MCF 10A (cell line): Measurements from ENCODE around the gene INS. TPM values are rescaled to one million over a fixed set of nuclear protein-coding genes. Genes with fewer than 3 reads are reported as not detected.

Source experiments
- BruUV-seq: library from RNA; stranded (reverse); fragments of 400-500 nt; replicated peaks from 2 replicates; lab custom pipeline; 2021; lab: Mats Ljungman, UMichigan
- CTCF ChIA-PET: fragments of 300-600 bp; sonication (Branson Sonifier 250); formaldehyde crosslinking; extraction: SDS; loops from one replicate; lab custom pipeline; 2021; ENCODE audit warnings: antibody characterized with exemption, inconsistent platforms; lab: Yijun Ruan, JAX
- POLR2A ChIA-PET: fragments of 300-600, 350-650 bp; sonication (Branson Sonifier 250); formaldehyde crosslinking; extraction: SDS; loops from one replicate; lab custom pipeline; 2020; ENCODE audit warnings: antibody characterized with exemption, inconsistent platforms; lab: Yijun Ruan, JAX
- DNase-seq: peaks from one replicate; pipeline ENCODE4 v3.0.0-alpha.2; 2018; ENCODE audit not compliant: unreplicated experiment
- H3K27ac Mint-ChIP-seq: one replicate; pipeline ENCODE4 v1.8.0; 2022; ENCODE audit warnings: mild to moderate bottlenecking, low read depth, mixed read lengths; ENCODE audit not compliant: unreplicated experiment
- H3K27me3 Mint-ChIP-seq: one replicate; pipeline ENCODE4 v1.8.0; 2022; ENCODE audit warnings: mixed read lengths; ENCODE audit not compliant: insufficient read depth, unreplicated experiment
- H3K36me3 Mint-ChIP-seq: one replicate; pipeline ENCODE4 v1.8.0; 2022; ENCODE audit warnings: mild to moderate bottlenecking, moderate library complexity, mixed read lengths; ENCODE audit not compliant: insufficient read depth, unreplicated experiment
- H3K4me1 Mint-ChIP-seq: one replicate; pipeline ENCODE4 v1.8.0; 2022; ENCODE audit warnings: mixed read lengths; ENCODE audit not compliant: insufficient read depth, unreplicated experiment
- H3K4me3 Mint-ChIP-seq: one replicate; pipeline ENCODE4 v1.8.0; 2022; ENCODE audit warnings: mild to moderate bottlenecking, moderate library complexity, mixed read lengths; ENCODE audit not compliant: unreplicated experiment
- H3K9me3 Mint-ChIP-seq: one replicate; pipeline ENCODE4 v1.8.0; 2022; ENCODE audit warnings: mixed read lengths; ENCODE audit not compliant: unreplicated experiment
- CTCF ChIP-seq: fragments of 200-600 bp; IDR thresholded peaks from one replicate; pipeline ENCODE4 v1.8.0; 2022; ENCODE audit warnings: antibody characterized with exemption, mild to moderate bottlenecking; ENCODE audit not compliant: unreplicated experiment
- intact Hi-C: fragments of 100-400 bp; cut with micrococcal nuclease; formaldehyde crosslinking; loops from 2 replicates; pipeline ENCODE4 v1.14.1; 2022
- total RNA-seq: library from RNA; stranded (reverse); gene quantifications from 2 replicates; pipeline ENCODE4 v1.2.3, GENCODE V29; 2022

Gene INS
- total RNA-seq, 1 experiment from 2014 or later, result not detected

DNA sequence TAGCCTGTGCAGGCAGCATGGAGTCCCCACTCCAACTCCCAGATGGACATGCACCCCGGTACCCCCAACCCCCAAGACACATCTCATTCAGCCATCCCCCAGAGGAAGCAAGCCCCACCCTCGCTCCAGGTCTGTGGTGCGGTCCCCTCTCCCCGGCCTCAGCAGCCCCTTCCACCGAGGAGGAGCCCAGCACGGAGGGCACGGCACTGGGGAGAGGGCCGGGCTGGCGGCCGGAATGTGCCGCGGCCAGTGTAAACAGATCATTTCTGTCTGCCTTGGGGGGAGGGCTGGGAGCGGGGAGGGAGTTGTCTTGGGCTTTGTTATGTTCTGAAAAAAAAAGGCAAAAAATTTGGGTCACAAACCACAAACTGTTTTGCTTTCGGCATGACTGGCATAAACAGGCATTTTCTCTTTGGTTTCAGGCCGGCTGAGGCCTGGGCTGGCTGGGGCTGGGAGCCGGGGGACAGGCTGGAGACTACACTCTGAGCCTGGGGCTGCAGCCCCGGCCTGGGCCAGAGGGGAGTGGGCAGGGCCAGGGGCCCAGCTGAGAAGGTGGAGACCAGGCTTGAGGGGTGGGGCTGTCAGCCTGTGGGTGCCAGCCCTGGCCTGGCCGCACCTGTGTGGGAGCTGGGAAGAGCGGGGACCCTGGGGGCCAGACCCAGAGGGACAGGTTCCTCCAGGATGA, 38.6 kb downstream of the INS start:
- no TSS peak for BruUV-seq
- peaks cover 13% of the 10 kb centered on the region for H3K9me3 Mint-ChIP-seq
- POLR2A ChIA-PET, result no interaction called here
- no peak overlapping the region for H3K4me3 Mint-ChIP-seq
- peaks cover 5% of the 10 kb centered on the region for H3K4me1 Mint-ChIP-seq
- no peak for TF ChIP-seq CTCF
- H3K36me3 Mint-ChIP-seq, result no peaks in the 10 kb centered on the region
- intact Hi-C loops, result no loop called here
- CTCF ChIA-PET, result interaction anchor here (0.5 to 0.7 kb wide), 2 partner anchors 127 to 1284 kb away, joined by 3 read pairs; no protein-coding TSS in a partner anchor
- peaks cover 75% of the 10 kb centered on the region for H3K27me3 Mint-ChIP-seq
- peak; percentile 12 for DNase-seq
- no peak overlapping the region for H3K27ac Mint-ChIP-seq

- Mint-ChIP-seq H3K4me1 (peaks cover 5% of the 10 kb centered on the region), H3K36me3 (no peaks in the 10 kb centered on the region), H3K4me3 (no peak overlapping the region), H3K27me3 (peaks cover 75% of the 10 kb centered on the region), H3K27ac (no peak overlapping the region), H3K9me3 (peaks cover 16% of the 10 kb centered on the region)
- TF ChIP-seq CTCF, result no peak
- no TSS peak for BruUV-seq
- CTCF ChIA-PET, result no interaction called here
- intact Hi-C loops, result no loop called here
- no peak for DNase-seq
- POLR2A ChIA-PET, result interaction anchor here (0.6 kb wide), 1 partner anchor 8 kb away, joined by 3 read pairs; no protein-coding TSS in a partner anchor
Observed at GRCh38 chr11:2121227-2122130, 39.5 kb downstream of the INS start.

DNA sequence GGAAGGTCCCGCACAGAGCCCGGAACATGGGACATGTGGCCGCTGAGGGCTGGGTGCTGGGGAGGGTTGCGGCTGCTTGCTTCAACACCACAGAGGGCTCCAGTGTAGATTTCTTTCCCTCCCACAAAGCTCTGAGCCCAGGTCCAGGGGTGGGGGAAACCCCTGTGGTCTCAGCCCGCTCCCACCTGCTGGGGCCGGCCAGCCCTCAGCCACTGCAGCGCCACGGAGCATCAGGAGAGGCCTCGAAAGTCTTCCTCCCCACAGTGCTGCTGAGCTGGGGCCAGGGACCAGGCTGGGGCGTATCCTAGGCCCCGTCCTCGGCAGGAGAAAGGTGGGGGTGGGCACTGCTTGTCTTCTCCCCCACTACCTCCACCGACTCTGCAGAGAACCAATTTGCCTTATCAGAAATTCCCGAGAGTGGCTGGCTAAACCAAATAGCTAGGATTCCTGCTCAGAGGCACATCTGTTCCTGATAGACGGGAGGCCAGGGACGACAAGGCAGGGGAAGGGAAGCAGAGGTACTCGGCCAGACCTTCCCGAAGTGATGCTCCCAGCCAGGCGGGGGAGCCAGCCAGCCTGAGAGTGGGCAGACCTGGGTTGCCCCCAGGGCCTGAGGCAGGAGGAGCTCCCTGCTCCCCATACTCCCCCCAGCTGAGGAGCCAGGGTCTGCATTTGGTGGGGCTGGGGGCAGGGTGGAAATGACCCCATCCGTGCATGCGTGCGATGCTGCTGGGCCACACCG, 40.5 kb downstream of the INS start:
- Mint-ChIP-seq H3K27ac (no peak overlapping the region), H3K4me3 (no peak overlapping the region), H3K27me3 (peaks cover 73% of the 10 kb centered on the region), H3K4me1 (peaks cover 5% of the 10 kb centered on the region), H3K36me3 (no peaks in the 10 kb centered on the region), H3K9me3 (peaks cover 22% of the 10 kb centered on the region)
- TF ChIP-seq CTCF, result no peak
- intact Hi-C loops, result no loop called here
- DNase-seq, result no peak
- no TSS peak for BruUV-seq
- ChIA-PET CTCF (interaction anchor here (0.6 kb wide), 1 partner anchor 95 kb away, joined by 3 read pairs; no protein-coding TSS in a partner anchor), POLR2A (interaction anchor here (0.6 kb wide), 1 partner anchor 9 kb away, joined by 3 read pairs; no protein-coding TSS in a partner anchor)
